ENCODE data around the gene SNX3.
A peak's percentile ranks its signal among the peaks of the same experiment; 100 is the strongest.
"Not testable (repeated sequence)": the region's sequence is repeated elsewhere in the genome, so short reads cannot be mapped to it uniquely, and the experiment has no call there.

The SNX3 gene

DNA sequence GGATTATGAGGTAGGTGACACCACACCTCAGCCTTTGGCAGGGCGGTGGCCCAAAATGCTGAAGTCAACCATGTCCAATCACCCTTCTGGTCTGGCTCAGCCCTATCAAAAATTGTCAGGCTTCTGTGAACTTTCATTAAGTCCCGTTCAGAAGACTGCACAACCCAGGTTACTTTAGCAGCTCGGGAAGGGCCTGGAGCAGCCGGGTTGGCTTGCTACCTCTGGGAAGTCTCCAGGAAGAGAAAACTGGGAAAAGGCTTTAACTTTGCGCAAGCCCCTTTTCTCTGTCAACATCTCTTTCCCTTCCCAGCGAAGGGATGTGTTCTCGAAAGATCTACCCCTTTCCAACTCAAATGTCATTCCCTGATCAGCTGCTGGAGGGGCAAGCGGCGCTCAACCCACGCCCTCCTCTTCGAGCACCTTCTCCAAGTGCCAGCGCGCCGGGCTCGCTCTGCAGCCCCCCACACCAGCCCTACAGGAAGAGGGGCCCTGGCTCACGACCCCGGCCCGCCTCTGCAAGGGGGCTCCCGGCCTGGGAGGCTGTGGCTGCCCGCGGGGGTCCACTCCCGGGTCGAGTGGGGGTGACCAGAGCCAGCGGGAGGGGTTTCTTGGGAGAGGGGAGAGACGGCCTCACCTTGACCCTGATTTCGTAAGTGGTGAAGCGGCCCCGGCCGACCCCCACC lies 573 bp downstream of the SNX3 start:
- peak; percentile 19 for DNase-seq

DNA sequence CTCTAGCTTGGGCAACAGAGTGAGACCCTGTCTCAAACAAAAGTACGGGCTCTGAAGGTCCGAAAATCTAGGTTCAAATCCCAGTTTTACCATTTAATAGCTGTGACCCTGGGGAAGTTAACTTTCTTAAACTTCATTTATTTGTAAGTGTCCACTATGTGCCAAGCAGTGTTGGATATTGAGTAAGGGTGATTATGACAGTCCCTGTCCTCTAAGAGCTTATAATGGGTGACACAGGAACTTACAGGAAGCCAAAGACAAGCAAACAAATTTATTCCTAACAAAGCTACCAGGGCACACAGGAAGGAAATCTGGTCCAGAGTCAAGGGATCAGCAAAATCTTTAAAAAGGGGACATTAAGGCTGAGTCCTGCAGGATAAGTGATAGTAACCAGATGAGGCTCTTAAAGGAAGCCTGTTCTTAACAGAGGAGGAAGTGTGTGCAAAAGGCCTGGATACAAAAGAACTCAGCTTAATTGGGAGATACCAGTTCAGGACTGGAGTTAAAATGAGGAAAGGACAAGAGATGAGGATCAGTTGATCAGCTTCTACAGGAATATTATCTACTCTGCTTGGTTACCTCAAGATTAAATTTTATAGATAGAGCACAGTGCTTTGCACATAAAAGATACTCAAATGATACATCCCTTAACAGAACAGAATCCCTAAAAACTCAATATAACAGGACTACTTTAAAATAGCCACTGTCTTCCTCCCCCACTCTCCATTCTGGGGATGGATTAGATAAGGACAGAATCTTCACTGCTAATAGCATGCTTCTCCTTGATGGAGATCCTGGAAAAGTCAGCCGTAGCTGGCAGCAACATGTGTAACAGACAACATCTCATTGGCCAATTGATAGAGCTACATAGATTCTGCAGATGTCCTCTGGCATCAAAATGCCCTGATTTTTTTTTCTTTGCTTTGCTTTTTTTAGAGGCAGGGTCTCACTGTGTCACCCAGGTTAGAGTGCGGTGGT lies 6.1 kb downstream of the SNX3 start:
- DNase-seq, result no peak

GRCh38 chr6:108253241-108253640 lies 7.6 kb downstream of the SNX3 start:
- DNase-seq, result no peak

- no peak for DNase-seq
Observed at GRCh38 chr6:108252055-108252454, 8.8 kb downstream of the SNX3 start.

- DNase-seq, result no peak
Observed at GRCh38 chr6:108251252-108251651, 9.6 kb downstream of the SNX3 start.

DNA sequence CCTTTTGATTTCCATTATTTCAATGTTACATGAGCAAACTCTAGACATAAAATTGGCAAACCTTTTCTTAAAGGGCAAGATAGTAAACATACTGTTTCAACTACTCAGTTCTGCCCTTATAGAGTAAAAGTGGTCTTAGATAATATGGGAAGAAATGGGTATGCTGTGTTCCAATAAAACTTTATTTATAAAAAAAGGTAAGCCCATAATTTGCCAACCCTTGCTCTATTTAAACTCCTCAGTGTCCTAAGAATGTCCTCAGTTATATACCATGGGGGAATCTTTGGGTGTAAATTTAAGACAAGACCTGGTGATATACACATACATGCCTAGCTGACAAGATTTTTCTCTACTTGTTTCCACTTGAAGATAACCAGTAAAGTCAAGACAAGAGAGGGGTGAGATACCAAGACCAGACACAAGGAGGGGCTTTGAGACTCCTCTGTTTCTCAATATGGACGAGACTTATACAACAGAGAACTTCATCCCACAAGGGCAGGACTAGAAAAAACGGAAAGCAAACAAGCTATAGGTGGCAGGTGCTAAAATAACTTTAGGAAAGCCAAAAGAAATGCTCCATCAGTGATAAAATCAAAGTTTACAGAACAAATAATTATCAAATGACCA lies 10.5 kb downstream of the SNX3 start:
- no peak for DNase-seq

DNA sequence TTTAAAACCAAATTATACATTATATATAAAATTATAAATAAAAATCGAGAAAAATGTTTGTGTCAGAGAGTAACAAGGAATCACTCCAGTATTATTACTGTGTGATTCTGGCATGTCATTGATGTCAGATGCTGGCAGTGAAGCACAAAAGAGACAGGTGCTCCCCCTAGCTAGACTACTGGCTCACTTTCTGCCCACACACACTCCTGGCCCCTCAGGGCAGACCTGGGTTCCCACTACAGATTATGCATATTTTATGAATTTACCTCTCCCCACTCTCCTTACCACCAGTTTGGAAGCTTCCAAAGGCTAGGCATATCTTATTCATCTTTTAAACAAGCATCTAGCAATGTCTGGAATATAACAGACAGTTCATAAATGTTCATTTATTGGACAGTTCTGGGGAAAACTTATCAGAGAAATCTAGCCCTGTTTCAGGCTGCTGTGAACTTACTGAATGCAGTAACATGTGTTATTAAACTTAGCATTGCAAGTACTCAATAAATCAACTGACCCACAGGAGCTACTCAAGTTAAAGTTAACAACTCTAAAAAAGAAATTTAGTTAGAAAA lies 12.8 kb downstream of the SNX3 start:
- no peak for DNase-seq

DNA sequence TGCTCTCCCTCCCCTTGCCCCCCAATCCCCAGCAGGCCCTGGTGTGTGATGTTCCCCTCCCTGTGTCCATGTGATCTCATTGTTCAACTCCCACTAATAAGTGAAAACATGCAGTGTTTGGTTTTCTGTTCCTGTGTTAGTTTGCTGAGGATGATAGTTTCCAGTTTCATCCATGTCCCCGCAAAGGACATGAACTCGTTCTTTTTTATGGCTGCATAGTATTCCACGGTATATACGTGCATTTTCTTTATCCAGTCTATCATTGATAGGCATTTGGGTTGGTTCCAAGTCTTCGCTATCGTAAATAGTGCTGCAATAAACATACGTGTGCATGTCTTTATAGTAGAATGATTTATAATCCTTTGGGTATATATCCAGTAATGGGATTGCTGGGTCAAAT lies 15.7 kb downstream of the SNX3 start:
- DNase-seq, result not testable (repeated sequence)

DNA sequence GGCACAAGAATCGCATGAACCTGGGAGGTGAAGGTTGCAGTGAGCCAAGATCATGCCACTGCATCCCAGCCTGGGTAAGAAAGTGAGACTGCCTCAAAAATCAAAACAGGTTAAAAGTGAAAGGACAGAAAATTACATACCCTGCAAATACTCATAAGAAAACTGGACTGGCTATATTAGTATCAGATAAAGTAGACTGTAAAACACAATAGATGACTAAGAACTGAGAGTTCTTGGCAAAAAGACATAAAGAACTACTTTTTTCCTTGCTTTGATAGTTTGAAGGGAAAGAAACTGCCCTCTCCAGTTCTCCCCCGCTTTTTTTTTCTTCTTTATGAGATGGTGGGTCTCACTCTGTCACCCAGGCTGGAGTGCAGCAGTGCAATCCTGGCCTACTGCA lies 17.0 kb downstream of the SNX3 start:
- DNase-seq, result no peak

- no peak for DNase-seq
Observed at GRCh38 chr6:108242721-108243120, 18.1 kb downstream of the SNX3 start.

GRCh38 chr6:108242259-108242658 lies 18.6 kb downstream of the SNX3 start:
- DNase-seq, result no peak

GRCh38 chr6:108238322-108238721 lies 22.5 kb downstream of the SNX3 start:
- DNase-seq, result no peak

- DNase-seq, result no peak
Observed at GRCh38 chr6:108236791-108237190, 24.0 kb downstream of the SNX3 start.

GRCh38 chr6:108235127-108235526 lies 25.7 kb downstream of the SNX3 start:
- DNase-seq, result no peak

DNA sequence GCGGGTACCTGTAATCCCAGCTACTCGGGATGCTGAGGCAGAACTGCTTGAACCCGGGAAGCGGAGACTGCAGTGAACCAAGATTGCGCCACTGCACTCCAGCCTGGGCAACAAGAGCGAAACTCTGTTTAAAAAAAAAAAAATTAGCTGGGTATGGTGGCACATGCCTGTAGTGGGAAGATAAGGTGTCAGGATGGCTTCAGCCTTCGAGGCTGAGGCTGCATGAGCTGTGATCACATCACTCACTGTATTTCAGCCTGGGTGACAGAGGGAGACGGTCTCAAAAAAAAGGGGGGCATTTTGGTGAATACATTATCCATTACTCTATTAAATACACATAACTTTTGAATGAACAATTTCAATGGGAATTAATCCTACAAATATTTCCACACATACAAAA lies 32.4 kb downstream of the SNX3 start:
- no peak for DNase-seq

GRCh38 chr6:108227290-108227689 lies 33.5 kb downstream of the SNX3 start:
- DNase-seq, result no peak

DNA sequence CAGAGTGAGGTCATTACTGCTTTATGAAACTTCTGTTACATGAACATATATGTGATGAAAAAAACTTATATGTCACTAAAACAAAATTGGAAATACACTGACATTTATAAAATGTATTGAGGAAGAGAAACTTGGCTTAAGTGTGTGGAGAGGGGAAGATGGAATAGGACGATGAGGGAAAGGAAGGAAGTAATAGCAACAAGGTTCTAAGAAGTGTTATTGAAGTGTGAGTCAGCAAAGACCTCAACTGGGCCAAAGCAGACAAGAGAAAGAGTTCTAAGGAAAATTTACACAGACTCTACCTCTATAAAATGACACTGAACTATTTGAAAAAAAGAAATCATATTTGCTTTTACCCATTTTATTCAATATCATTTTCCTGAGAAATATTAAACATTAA lies 38.3 kb downstream of the SNX3 start:
- DNase-seq, result no peak

DNA sequence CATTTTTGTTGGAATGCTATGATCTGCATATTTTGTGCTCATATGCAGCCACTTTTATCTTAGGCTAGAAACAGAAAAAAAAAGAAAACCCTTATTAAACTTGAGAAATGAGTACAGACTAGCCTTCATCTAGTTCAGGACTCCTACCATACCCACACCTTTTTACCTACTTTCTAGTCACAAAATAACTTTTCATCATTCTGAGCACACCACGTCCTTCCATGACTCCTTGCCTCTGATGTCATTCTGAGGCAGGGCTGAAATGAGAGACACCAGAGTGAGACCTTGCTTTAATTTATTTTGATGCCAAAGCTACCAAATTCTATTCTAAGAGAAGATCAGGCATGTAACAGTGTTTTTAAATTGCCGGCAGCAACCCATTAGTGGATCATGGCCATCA lies 38.8 kb downstream of the SNX3 start:
- no peak for DNase-seq

DNA sequence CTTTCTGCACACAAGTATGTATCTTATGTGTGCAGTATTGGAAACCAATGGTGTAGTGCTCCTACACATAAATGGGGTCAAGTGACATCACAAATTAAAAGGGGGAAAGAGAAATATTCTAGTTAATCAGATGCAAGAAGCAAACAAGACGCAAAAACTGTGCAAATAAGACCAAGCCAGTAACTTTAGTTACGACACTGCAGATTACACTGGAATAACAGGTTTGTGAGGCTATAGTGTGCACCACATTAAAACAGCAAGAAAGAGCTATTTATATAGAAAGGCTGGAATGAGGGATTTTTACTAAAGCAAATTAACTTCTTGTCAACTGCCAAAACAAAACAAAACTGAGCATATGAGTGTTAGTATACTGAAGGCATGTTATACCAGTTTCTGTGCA lies 49.2 kb downstream of the SNX3 start:
- DNase-seq, result no peak

DNA sequence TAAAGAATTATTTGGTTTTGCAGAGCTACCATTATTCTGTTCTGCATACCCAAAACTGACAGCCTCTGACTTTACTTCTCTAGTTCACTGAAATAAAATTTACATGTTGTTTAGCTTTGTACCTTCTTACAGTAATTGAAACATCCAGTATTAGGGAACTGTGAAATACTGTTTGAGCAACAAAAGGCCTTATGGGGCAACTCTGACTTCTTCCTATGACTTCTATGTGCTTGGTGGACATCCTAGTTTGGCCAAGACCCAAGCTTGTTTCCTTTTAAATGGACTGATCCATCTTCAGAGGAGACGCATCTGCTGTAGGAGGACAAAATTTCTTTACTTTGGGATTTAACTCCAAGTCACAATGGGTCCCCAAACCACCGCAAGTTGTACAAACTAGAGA lies 50.3 kb downstream of the SNX3 start:
- DNase-seq, result no peak

- no peak for DNase-seq
Observed at GRCh38 chr6:108209738-108210137, 51.1 kb downstream of the SNX3 start.

- DNase-seq, result no peak
Observed at GRCh38 chr6:108207013-108207412, 53.8 kb downstream of the SNX3 start.

All from CD4-positive, alpha-beta T cell treated with Interleukin-17A for 4 hours (primary cell).